PC-9 (cell line): ENCODE measurements around the gene RSL1D1. TPM values are rescaled to one million over a fixed set of nuclear protein-coding genes. Genes with fewer than 3 reads are reported as not detected.

ENCODE experiments used
- BruUV-seq: library from RNA; stranded (reverse); fragments of 400-500 nt; replicated peaks from 2 replicates; lab custom pipeline; 2021; lab: Mats Ljungman, UMichigan
- CTCF ChIA-PET: fragments of 300-600 bp; sonication (Branson Sonifier 250); formaldehyde crosslinking; loops from one replicate; lab custom pipeline; 2022; ENCODE audit warnings: antibody characterized with exemption; lab: Charles Lee
- POLR2A ChIA-PET: fragments of 300-600 bp; sonication (Branson Sonifier 250); formaldehyde crosslinking; loops from one replicate; lab custom pipeline; 2022; ENCODE audit warnings: antibody characterized with exemption; ENCODE audit not compliant: unreplicated experiment; lab: Charles Lee
- DNase-seq, 2 experiments: peaks; one replicate each; pipeline versions ENCODE4 v3.0.0 to v3.0.0-alpha.2; 2015 to 2022; ENCODE audit warnings: mixed read lengths in 1 of 2
- H2AFZ ChIP-seq: fragments of 200-600 bp; sonication (generic); 2 replicates; pipeline ENCODE4 v1.8.1; 2017; ENCODE audit warnings: antibody characterized with exemption
- H3F3A ChIP-seq: fragments of 200-600 bp; sonication (generic); 2 replicates; pipeline ENCODE4 v1.8.1; 2017; ENCODE audit warnings: antibody characterized with exemption, mild to moderate bottlenecking, low read depth; ENCODE audit not compliant: insufficient read depth
- H3K27ac ChIP-seq: fragments of 200-600 bp; sonication (generic); 2 replicates; pipeline ENCODE4 v1.6.1; 2016; ENCODE audit warnings: mixed run types
- H3K27me3 ChIP-seq: fragments of 200-600 bp; sonication (generic); 2 replicates; pipeline ENCODE4 v1.6.1; 2016; ENCODE audit warnings: low read depth, mixed run types; ENCODE audit not compliant: insufficient read depth
- H3K36me3 ChIP-seq: fragments of 200-600 bp; sonication (generic); 2 replicates; pipeline ENCODE4 v1.6.1; 2016; ENCODE audit warnings: low read depth, mixed run types
- H3K4me1 ChIP-seq: fragments of 200-600 bp; sonication (generic); replicated peaks from 2 replicates; pipeline ENCODE4 v1.6.1; 2016; ENCODE audit warnings: mixed run types; ENCODE audit not compliant: insufficient read depth
- H3K4me2 ChIP-seq: fragments of 200-600 bp; sonication (generic); 2 replicates; pipeline ENCODE4 v1.6.1; 2017; ENCODE audit warnings: mixed run types
- H3K4me3 ChIP-seq: fragments of 200-600 bp; sonication (generic); 2 replicates; pipeline ENCODE4 v1.6.1; 2016; ENCODE audit warnings: mixed run types
- H3K79me2 ChIP-seq: fragments of 200-600 bp; sonication (generic); 2 replicates; pipeline ENCODE4 v1.6.1; 2017; ENCODE audit warnings: low read depth, mixed run types
- H3K9me2 ChIP-seq: fragments of 200-600 bp; sonication (generic); 2 replicates; pipeline ENCODE4 v1.8.1; 2017; ENCODE audit warnings: mild to moderate bottlenecking; ENCODE audit not compliant: insufficient read depth
- H3K9me3 ChIP-seq: fragments of 200-600 bp; sonication (generic); 2 replicates; pipeline ENCODE4 v1.8.1; 2016; ENCODE audit warnings: low read depth; ENCODE audit not compliant: insufficient read depth
- H4K20me1 ChIP-seq: fragments of 200-600 bp; sonication (generic); 2 replicates; pipeline ENCODE4 v1.8.1; 2017; ENCODE audit not compliant: insufficient read depth
- EZH2 ChIP-seq: fragments of 200-600 bp; sonication (generic); IDR thresholded peaks from 2 replicates; pipeline ENCODE4 v1.8.0; 2017; ENCODE audit warnings: antibody characterized with exemption, low read depth
- intact Hi-C: fragments of 100-400 bp; cut with micrococcal nuclease; formaldehyde crosslinking; loops from one replicate; pipeline ENCODE4 v1.10.0; 2022; ENCODE audit not compliant: unreplicated experiment
- total RNA-seq: library from RNA; stranded (reverse); gene quantifications from 2 replicates; pipeline ENCODE4 v1.2.3, GENCODE V29; 2021
- TF ChIP-seq, protein P1 (sequence below): fragments of 200-600 bp; sonication (generic); conservative IDR thresholded peaks from 2 replicates; pipeline ENCODE4 v1.6.1; 2017; ENCODE audit warnings: mixed run types, antibody characterized with exemption, mild to moderate bottlenecking, moderate library complexity

RSL1D1 gene
- total RNA-seq, 1 experiment from 2014 or later: 226 TPM

- H3K9me3 ChIP-seq: no peaks in the 10 kb centered on the region
- peaks cover 24% of the 10 kb centered on the region for H3K79me2 ChIP-seq
- POLR2A ChIA-PET: no interaction called here
These were observed 35.5 kb upstream of the RSL1D1 start for GRCh38 chr16:11886881-11887280.

GRCh38 chr16:11884035-11884434, 32.7 kb upstream of the RSL1D1 start:
- Histone ChIP-seq H3K9me3 (no peaks in the 10 kb centered on the region), H2AFZ (no peak overlapping the region), H3K79me2 (peaks cover 11% of the 10 kb centered on the region; the same call in 1 of the 2 replicates), H3K36me3 (peaks cover 54% of the 10 kb centered on the region), H3K4me3 (no peak overlapping the region), H3K27me3 (no peaks in the 10 kb centered on the region), H3F3A (peaks cover 55% of the 10 kb centered on the region; the same call in 1 of the 2 replicates), H3K9me2 (no peaks in the 10 kb centered on the region), H4K20me1 (peaks cover 21% of the 10 kb centered on the region; the same call in 1 of the 2 replicates), H3K4me1 (no peaks in the 10 kb centered on the region), H3K4me2 (no peak overlapping the region), H3K27ac (no peak overlapping the region)
- DNase-seq: no peak
- intact Hi-C loops: no loop called here
- ChIA-PET CTCF (no interaction called here), POLR2A (no interaction called here)
- no TSS peak for BruUV-seq
- TF ChIP-seq EZH2: no peak
- TF ChIP-seq, protein P1, sequence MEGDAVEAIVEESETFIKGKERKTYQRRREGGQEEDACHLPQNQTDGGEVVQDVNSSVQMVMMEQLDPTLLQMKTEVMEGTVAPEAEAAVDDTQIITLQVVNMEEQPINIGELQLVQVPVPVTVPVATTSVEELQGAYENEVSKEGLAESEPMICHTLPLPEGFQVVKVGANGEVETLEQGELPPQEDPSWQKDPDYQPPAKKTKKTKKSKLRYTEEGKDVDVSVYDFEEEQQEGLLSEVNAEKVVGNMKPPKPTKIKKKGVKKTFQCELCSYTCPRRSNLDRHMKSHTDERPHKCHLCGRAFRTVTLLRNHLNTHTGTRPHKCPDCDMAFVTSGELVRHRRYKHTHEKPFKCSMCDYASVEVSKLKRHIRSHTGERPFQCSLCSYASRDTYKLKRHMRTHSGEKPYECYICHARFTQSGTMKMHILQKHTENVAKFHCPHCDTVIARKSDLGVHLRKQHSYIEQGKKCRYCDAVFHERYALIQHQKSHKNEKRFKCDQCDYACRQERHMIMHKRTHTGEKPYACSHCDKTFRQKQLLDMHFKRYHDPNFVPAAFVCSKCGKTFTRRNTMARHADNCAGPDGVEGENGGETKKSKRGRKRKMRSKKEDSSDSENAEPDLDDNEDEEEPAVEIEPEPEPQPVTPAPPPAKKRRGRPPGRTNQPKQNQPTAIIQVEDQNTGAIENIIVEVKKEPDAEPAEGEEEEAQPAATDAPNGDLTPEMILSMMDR: no peak

More at GRCh38 chr16:11886881-11887280, 35.5 kb upstream of the RSL1D1 start:
- H3K4me2 ChIP-seq: no peak overlapping the region
- DNase-seq: no peak
- H4K20me1 ChIP-seq: peaks cover 28% of the 10 kb centered on the region
- peaks cover 56% of the 10 kb centered on the region for H3K36me3 ChIP-seq
- H2AFZ ChIP-seq: no peak overlapping the region
- H3K27me3 ChIP-seq: no peaks in the 10 kb centered on the region
- H3K4me1 ChIP-seq: no peaks in the 10 kb centered on the region
- CTCF ChIA-PET: no interaction called here
- no peaks in the 10 kb centered on the region for H3K9me2 ChIP-seq
- TSS peak; percentile 7 for BruUV-seq
- H3K4me3 ChIP-seq: no peak overlapping the region
- no peak overlapping the region for H3K27ac ChIP-seq
- intact Hi-C loops: no loop called here
- TF ChIP-seq, protein P1: no peak
- TF ChIP-seq EZH2: no peak
- peaks cover 52% of the 10 kb centered on the region; the same call in 1 of the 2 replicates for H3F3A ChIP-seq

DNA sequence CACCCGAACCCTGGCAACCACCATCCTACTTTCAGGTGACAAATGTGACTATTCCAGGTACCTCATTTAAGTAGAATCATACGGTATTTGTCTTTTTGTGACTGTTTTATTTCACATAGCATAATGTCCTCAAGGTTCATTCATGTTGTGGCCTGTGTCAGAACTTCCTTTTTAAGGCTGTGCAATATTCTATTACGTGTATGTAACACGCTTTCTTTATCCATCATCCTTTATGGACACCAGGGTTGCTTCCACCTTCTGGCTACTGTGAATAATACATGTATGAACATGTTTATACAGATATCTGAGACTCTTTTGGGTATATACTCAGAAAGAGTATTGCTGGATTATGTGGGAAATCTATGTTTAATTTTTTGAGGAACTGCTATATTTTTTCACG, 28.7 kb upstream of the RSL1D1 start:
- no peak for DNase-seq
- H3K9me3 ChIP-seq: no peaks in the 10 kb centered on the region
- H3K4me1 ChIP-seq: no peaks in the 10 kb centered on the region
- ChIA-PET CTCF (no interaction called here), POLR2A (no interaction called here)
- no TSS peak for BruUV-seq
- no peaks in the 10 kb centered on the region for H3K27me3 ChIP-seq
- no peak overlapping the region for H2AFZ ChIP-seq
- no peak overlapping the region for H3K27ac ChIP-seq
- H3K79me2 ChIP-seq: peaks cover 5% of the 10 kb centered on the region; the same call in 1 of the 2 replicates
- no peak overlapping the region for H3K4me2 ChIP-seq
- no peaks in the 10 kb centered on the region for H3K9me2 ChIP-seq
- H3K4me3 ChIP-seq: no peak overlapping the region
- TF ChIP-seq EZH2: no peak
- TF ChIP-seq, protein P1: no peak
- intact Hi-C loops: no loop called here
- H4K20me1 ChIP-seq: peaks cover 26% of the 10 kb centered on the region
- peaks cover 44% of the 10 kb centered on the region for H3K36me3 ChIP-seq
- H3F3A ChIP-seq: peaks cover 66% of the 10 kb centered on the region
